GM23338 (cell line): ENCODE data around the gene TRAPPC10. TPM values are rescaled to one million over a fixed set of nuclear protein-coding genes. Genes with fewer than 3 reads are reported as not detected.
A peak's percentile ranks its signal among the peaks of the same experiment; 100 is the strongest.
"Not testable (repeated sequence)": the region's sequence is repeated elsewhere in the genome, so short reads cannot be mapped to it uniquely, and the experiment has no call there.

Experiments
- ATAC-seq: fragments of 200-7000 bp; cut with Tn5 transposase; 3 replicates; pipeline ENCODE4 v1.9.1; 2020
- DNase-seq: peaks from one replicate; pipeline ENCODE4 v3.0.0-alpha.2; 2015; ENCODE audit warnings: low spot score
- H2AFZ ChIP-seq: fragments of 200-600 bp; sonication (generic); 2 replicates; pipeline ENCODE4 v1.8.0; 2016; ENCODE audit warnings: antibody characterized with exemption, mild to moderate bottlenecking, moderate library complexity
- H3F3A ChIP-seq: fragments of 200-600 bp; sonication (generic); replicated peaks from 2 replicates; pipeline ENCODE4 v1.8.0; 2017; ENCODE audit warnings: antibody characterized with exemption, mixed run types, low read depth
- H3K27ac ChIP-seq: fragments of 200-600 bp; sonication (generic); 2 replicates; pipeline ENCODE4 v1.6.1; 2016; ENCODE audit warnings: low read depth
- H3K27me3 ChIP-seq: fragments of 200-600 bp; sonication (generic); 2 replicates; pipeline ENCODE4 v1.8.0; 2016; ENCODE audit warnings: mild to moderate bottlenecking, mixed run types, moderate library complexity; ENCODE audit not compliant: insufficient read depth
- H3K36me3 ChIP-seq: fragments of 200-600 bp; sonication (generic); 2 replicates; pipeline ENCODE4 v1.8.0; 2016; ENCODE audit warnings: mild to moderate bottlenecking; ENCODE audit not compliant: insufficient read depth
- H3K4me1 ChIP-seq: fragments of 200-600 bp; sonication (generic); 2 replicates; pipeline ENCODE4 v1.8.0; 2016; ENCODE audit warnings: mild to moderate bottlenecking, moderate library complexity; ENCODE audit not compliant: insufficient read depth
- H3K4me2 ChIP-seq: fragments of 200-600 bp; sonication (generic); 2 replicates; pipeline ENCODE4 v1.7.1; 2017; ENCODE audit warnings: mixed run types
- H3K4me3 ChIP-seq: fragments of 200-600 bp; sonication (generic); 2 replicates; pipeline ENCODE4 v1.6.1; 2016; ENCODE audit warnings: mixed run types
- H3K79me2 ChIP-seq: fragments of 200-600 bp; sonication (generic); replicated peaks from 2 replicates; pipeline ENCODE4 v1.8.0; 2017; ENCODE audit warnings: mild to moderate bottlenecking; ENCODE audit not compliant: insufficient read depth
- H3K9me2 ChIP-seq: fragments of 200-600 bp; sonication (generic); 2 replicates; pipeline ENCODE4 v1.8.0; 2017; ENCODE audit not compliant: insufficient read depth
- H4K20me1 ChIP-seq: fragments of 200-600 bp; sonication (generic); replicated peaks from 2 replicates; pipeline ENCODE4 v1.8.0; 2017; ENCODE audit warnings: mild to moderate bottlenecking; ENCODE audit not compliant: insufficient read depth
- H3K27ac Mint-ChIP-seq: 2 replicates; pipeline ENCODE4 v1.8.0; 2020; ENCODE audit warnings: inconsistent platforms, mild to moderate bottlenecking, moderate library complexity, mixed read lengths
- H3K27me3 Mint-ChIP-seq: 3 replicates; pipeline ENCODE4 v1.8.0; 2022; ENCODE audit warnings: low read depth, mild to moderate bottlenecking, moderate library complexity, mixed read lengths, inconsistent platforms; ENCODE audit not compliant: insufficient read depth, poor library complexity
- H3K36me3 Mint-ChIP-seq: 3 replicates; pipeline ENCODE4 v1.8.0; 2021; ENCODE audit warnings: low read depth, mild to moderate bottlenecking, inconsistent platforms, moderate library complexity, mixed read lengths
- H3K4me1 Mint-ChIP-seq: 3 replicates; pipeline ENCODE4 v1.8.0; 2020; ENCODE audit warnings: mild to moderate bottlenecking, inconsistent platforms, mixed read lengths
- H3K4me3 Mint-ChIP-seq: 3 replicates; pipeline ENCODE4 v1.8.0; 2021; ENCODE audit warnings: moderate library complexity, mild to moderate bottlenecking, inconsistent platforms, mixed read lengths
- H3K9me3 Mint-ChIP-seq: 3 replicates; pipeline ENCODE4 v1.8.0; 2020; ENCODE audit warnings: moderate library complexity, mild to moderate bottlenecking, inconsistent platforms, mixed read lengths
- polyA plus RNA-seq: library from polyadenylated mRNA; unstranded; fragments of >200 nt; fragmentation: Nextera tagmentation; extraction: Ambion mirVana; gene quantifications from 2 replicates; pipeline ENCODE4 v1.2.1, GENCODE V29; 2016
- total RNA-seq: library from RNA; depleted of rRNA; stranded (reverse); fragments of >200 nt; shearing (Covaris generic); gene quantifications from 2 replicates; pipeline ENCODE4 v1.2.3, GENCODE V29; 2014

The TRAPPC10 gene
- total and polyA plus RNA-seq, 2 experiments from 2014 or later: 14.0 to 27.1 TPM

DNA sequence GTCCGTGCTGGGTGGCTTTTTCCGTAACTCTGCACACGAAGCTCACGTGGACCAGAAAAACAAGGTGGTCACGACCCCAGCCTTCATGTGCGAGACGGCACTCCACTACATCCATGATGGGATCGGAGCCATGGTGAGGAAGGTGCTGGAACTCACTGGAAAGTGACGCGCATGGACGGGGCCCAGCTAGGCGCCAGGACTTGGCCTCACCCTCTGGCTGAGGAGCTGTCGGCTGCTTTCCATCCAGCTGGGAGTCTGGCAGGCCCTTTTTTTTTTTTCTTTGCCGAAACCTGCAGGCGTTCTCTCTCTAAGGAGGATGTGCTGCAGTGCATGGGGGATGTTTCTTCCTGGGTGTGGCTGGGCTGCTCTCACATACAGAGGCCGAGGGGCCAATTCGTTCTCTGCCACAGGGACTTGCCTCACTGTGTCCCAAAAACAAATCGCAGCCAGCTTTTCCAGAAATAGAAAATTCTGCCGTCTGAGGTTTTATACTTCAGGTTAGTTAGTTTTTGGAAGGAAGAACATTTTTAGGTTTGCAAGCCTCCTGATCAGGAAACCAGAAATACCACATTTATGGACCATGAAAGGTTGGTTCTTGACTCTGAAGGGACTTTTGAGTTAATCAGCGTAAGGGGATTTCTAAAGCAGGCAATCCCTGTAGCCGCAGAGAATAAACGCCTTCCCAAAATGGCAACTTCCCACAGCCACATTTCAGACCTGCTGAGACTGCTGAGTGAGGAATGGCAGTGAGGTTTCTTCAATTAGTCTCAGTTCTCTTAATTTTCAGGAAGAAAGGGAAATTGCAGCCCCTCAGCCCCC lies 132.9 kb downstream of the TRAPPC10 start:
- ATAC-seq, DNase-seq, H3K27me3 Mint-ChIP-seq: not testable (repeated sequence)

GRCh38 chr21:44145616-44146015 lies 133.5 kb downstream of the TRAPPC10 start:
- not testable (repeated sequence) for H3K27me3 Mint-ChIP-seq, H3K36me3 ChIP-seq, H3K4me3 ChIP-seq, H4K20me1 ChIP-seq, H3K4me1 Mint-ChIP-seq, H2AFZ ChIP-seq, H3K79me2 ChIP-seq, H3K4me1 ChIP-seq, H3K27ac Mint-ChIP-seq, H3K4me3 Mint-ChIP-seq, DNase-seq, H3K27me3 ChIP-seq, H3K4me2 ChIP-seq, H3K27ac ChIP-seq, H3K36me3 Mint-ChIP-seq, H3K9me3 Mint-ChIP-seq, ATAC-seq, H3K9me2 ChIP-seq, H3F3A ChIP-seq

More for the DNA sequence above, 132.9 kb downstream of the TRAPPC10 start:
- not testable (repeated sequence) for H2AFZ ChIP-seq, H3K27ac ChIP-seq, H3K4me1 Mint-ChIP-seq, H3K9me2 ChIP-seq, H4K20me1 ChIP-seq, H3K4me1 ChIP-seq, H3K79me2 ChIP-seq, H3K9me3 Mint-ChIP-seq, H3F3A ChIP-seq, H3K36me3 ChIP-seq, H3K27me3 ChIP-seq, H3K4me3 Mint-ChIP-seq, H3K4me2 ChIP-seq, H3K4me3 ChIP-seq, H3K36me3 Mint-ChIP-seq, H3K27ac Mint-ChIP-seq

GRCh38 chr21:44147108-44147507 lies 135.0 kb downstream of the TRAPPC10 start:
- not testable (repeated sequence) for H3K27ac Mint-ChIP-seq, H3K4me3 Mint-ChIP-seq, H3K4me3 ChIP-seq, H3K36me3 Mint-ChIP-seq, H3K36me3 ChIP-seq, H3K4me1 ChIP-seq, H2AFZ ChIP-seq, H3K4me1 Mint-ChIP-seq, H3K9me3 Mint-ChIP-seq, DNase-seq, H3K27ac ChIP-seq, H3K27me3 Mint-ChIP-seq, H4K20me1 ChIP-seq, H3K27me3 ChIP-seq, H3K9me2 ChIP-seq, H3F3A ChIP-seq, H3K4me2 ChIP-seq, H3K79me2 ChIP-seq
- peak; percentile 77 for ATAC-seq

- not testable (repeated sequence) for H3F3A ChIP-seq, DNase-seq, ATAC-seq, H3K4me3 ChIP-seq, H3K27ac Mint-ChIP-seq, H3K4me3 Mint-ChIP-seq, H3K4me2 ChIP-seq, H3K79me2 ChIP-seq, H3K27me3 ChIP-seq, H4K20me1 ChIP-seq, H3K4me1 ChIP-seq, H3K36me3 ChIP-seq, H2AFZ ChIP-seq, H3K4me1 Mint-ChIP-seq, H3K36me3 Mint-ChIP-seq, H3K9me2 ChIP-seq, H3K9me3 Mint-ChIP-seq, H3K27me3 Mint-ChIP-seq, H3K27ac ChIP-seq
Measured at GRCh38 chr21:44150255-44150654, 138.1 kb downstream of the TRAPPC10 start.

GRCh38 chr21:44153214-44153888 lies 141.2 kb downstream of the TRAPPC10 start:
- not testable (repeated sequence) for H3K36me3 ChIP-seq, H3K9me2 ChIP-seq, H3K27me3 Mint-ChIP-seq, H3F3A ChIP-seq, H3K27ac ChIP-seq, H3K4me1 ChIP-seq, H3K36me3 Mint-ChIP-seq, H3K27ac Mint-ChIP-seq, H4K20me1 ChIP-seq, H3K4me1 Mint-ChIP-seq, H3K9me3 Mint-ChIP-seq, H3K4me2 ChIP-seq, DNase-seq, H3K27me3 ChIP-seq, H3K79me2 ChIP-seq, H3K4me3 Mint-ChIP-seq, H3K4me3 ChIP-seq, H2AFZ ChIP-seq
- peak; percentile 75 for ATAC-seq

DNA sequence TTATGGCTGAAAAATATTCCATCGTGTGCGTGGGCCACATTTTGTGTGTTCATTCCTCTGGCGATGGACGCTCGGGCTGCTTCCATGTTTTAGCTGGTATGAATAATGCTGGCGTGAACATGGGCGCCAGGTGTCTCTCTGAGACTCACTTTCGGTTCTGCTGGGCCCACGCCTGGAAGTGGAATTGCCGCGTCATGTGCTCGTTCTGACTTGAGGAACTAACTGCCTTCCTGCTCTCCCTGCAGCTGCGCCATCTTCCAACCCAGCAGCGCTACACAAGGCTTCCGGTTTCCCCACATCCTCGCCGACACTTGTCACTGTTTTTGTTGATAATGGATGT lies 141.8 kb downstream of the TRAPPC10 start:
- H3K27ac ChIP-seq, H3K27me3 ChIP-seq, H3K36me3 ChIP-seq, H3K4me1 ChIP-seq, H4K20me1 ChIP-seq, DNase-seq, ATAC-seq, H3K27ac Mint-ChIP-seq, H3K9me3 Mint-ChIP-seq, H3K79me2 ChIP-seq, H3K4me3 ChIP-seq, H3K9me2 ChIP-seq, H3K36me3 Mint-ChIP-seq, H3F3A ChIP-seq, H2AFZ ChIP-seq, H3K4me1 Mint-ChIP-seq, H3K27me3 Mint-ChIP-seq, H3K4me2 ChIP-seq, H3K4me3 Mint-ChIP-seq: not testable (repeated sequence)
